CD4-positive, alpha-beta T cell treated with Interleukin-6 at 100 ng/mL for 8 hours (primary cell): ENCODE measurements around the gene SCLY.
"Not testable (repeated sequence)": the region's sequence is repeated elsewhere in the genome, so short reads cannot be mapped to it uniquely, and the experiment has no call there.

ENCODE experiments used
- DNase-seq: peaks from one replicate; pipeline ENCODE4 v3.0.0-alpha.2; 2020; ENCODE audit warnings: mixed read lengths, low spot score

The SCLY gene

DNA sequence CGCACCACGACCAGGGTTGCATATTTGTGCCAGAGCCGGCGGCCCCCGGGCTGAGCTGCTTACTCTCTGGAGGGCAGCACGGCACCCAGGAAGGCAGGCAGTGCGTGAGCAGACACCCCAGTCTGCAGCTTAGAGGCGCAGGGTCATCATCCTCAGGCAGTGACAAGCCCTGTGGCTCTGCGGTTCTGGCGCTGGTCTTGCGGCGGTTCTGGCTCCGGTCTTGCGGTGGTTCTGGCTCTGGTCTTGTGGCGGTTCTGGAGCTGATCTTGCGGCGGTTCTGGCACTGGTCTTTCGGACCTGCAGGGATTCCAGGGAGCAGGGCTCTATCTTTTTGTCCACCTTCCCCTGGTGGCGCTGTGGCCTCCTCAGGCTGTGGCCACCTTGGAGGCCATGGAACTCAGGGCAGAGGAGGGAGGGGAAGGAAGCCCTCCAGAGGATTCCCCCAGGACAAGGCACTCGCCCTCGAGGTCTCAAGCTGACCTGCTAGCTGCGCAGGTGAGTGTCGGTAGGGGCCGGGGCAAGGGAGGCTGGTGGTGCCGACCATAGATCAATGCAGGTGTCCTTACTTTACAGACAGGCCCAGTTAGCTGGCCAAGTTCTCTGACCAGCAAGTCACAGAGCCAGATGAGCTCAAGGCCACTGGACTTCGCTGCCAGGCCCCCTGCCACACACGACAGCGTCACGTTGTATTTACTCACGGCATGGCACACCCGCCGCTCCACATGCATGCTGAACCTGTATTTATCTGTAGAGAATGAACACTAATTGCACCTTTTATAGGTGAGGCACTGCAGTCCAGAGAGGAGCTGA lies 54.3 kb downstream of the SCLY start:
- no peak for DNase-seq

DNA sequence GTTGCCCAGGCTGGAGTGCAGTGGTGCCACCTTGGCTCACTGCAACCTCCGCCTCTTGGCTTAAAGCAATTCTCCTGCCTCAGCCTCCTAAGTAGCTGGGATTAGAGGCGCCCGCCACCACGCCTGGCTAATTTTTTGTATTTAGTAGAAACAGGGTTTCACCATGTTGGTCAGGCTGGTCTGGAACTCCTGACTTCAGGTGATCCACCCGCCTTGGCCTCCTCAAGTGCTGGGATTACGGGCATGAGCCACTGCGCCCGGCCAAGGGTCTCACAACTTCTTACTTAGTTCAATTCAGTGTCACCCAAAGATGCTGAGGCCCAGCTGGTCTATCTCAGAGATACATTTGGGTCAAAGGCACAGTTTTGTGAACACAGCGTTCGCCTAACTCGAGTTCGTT lies 54.9 kb downstream of the SCLY start:
- not testable (repeated sequence) for DNase-seq

GRCh38 chr2:238116298-238117198 lies 55.7 kb downstream of the SCLY start:
- DNase-seq, result no peak

DNA sequence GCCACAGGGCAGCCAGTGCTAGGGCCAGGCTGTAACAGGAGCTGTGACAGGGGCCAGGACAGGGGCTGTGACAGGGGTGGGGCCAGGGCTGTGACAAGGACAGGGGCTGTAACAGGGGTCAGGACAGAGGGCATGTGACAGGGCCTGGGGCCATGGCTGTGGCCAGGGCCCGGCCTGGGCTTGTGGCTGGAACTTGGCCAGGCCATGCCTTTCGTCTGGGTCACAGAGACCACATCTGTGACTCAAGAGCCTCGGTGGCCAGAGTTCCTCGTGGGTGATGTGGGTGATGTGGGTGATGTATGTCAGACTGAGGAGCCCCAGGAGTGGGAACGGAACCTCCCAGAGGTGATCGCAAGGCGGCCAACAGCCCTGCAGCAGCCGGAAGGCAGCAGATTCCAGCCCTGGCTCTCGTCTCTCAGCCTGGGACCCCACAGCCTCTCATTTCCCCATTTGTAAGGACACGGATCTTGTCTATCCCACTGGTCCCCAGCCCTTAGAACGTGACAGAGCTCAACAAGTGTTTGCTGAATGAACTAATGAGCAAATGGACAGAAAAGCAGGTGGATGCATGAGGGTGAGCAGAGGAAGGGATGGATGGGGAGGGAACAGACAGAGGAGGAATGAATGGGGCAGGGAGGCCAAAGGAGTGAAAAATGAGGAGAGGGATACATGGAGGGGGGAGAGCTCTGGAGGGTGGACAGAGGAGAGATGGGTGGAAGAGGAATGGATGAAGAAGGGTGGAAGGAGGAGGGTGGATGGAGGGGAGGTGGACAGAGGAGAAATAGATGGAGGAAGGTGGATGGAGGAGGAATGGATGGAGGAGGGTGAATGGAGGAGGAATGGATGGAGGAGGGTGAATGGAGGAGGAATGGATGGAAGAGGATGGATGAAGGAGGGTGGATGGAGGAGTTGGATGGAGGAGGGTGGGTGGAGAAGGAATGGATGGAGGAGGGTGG lies 56.7 kb downstream of the SCLY start:
- no peak for DNase-seq

DNA sequence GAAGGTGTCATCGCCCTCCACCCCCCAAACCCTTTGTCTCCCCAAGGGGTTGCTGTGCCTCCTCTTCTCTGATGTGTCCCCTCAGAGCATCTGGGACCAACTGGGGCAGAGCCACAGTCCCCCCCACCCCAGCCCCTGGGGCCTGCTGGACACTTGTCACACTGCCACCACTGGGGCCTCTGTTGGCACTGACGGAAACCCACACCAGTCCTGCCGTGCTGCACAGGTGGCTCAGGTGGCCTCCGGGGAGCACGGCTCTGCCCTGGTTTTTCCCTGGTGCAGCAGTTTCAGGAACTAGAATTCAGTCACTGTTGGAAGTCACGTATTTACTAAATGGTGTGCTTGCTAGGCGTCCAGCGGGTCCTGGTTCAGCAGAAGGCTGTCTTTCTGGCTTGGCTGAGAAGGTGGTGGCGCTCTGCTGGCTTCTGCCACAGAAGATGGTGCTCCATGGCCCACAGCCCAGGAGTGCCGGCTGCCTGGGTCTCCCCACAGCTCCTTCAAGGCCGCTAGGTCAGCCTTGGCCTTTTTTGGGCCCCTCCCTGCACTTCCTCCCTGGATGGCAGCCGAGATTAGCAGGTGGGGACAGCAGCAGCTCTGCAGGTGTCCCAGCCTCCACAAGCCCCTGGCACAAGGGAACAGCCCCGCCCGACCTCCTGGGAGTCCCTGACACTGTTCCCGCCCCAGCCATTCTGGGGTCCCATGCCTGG lies 59.1 kb downstream of the SCLY start:
- DNase-seq, result no peak

DNA sequence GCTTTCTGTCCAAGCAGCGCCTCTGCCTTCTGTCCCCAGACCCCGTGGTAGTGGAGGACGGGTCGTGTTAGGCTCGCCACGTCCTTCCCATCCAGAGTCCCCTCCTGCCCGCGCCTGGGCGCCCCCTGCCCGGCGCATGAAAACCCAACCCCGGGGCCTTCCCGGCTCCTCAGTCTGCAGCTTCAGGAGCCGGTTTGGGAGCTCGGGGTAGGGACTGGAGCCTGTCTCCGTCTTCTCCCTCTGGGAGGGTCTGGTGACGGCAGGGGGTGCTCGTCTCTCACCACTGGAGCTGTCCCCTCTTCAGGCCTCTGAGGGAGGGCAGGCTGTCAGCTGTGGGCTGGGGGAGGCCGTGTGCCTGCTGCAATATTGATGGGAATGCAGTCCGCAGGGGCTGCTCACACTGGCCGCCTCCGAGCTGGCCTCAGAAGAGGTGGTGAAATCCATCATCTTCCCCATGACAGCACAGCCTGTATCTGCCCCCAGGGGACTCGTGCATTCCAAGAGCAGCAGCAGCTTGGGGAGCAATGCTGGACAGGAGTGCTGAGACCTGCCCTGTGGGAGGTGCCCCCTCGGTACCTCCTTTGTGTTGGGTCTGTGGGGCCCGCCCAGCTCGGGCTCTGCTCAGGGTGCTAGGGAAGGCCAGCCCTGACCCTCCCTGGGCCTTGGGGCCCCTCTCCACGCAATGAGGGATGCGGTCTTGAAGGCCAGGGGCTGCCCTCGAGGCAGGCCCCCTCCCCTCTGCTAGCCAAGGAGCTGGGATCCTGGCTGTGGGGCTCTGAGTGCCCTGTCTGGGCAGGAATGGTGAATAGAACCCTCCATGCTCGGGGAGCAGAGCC lies 59.9 kb downstream of the SCLY start:
- DNase-seq, result no peak

DNA sequence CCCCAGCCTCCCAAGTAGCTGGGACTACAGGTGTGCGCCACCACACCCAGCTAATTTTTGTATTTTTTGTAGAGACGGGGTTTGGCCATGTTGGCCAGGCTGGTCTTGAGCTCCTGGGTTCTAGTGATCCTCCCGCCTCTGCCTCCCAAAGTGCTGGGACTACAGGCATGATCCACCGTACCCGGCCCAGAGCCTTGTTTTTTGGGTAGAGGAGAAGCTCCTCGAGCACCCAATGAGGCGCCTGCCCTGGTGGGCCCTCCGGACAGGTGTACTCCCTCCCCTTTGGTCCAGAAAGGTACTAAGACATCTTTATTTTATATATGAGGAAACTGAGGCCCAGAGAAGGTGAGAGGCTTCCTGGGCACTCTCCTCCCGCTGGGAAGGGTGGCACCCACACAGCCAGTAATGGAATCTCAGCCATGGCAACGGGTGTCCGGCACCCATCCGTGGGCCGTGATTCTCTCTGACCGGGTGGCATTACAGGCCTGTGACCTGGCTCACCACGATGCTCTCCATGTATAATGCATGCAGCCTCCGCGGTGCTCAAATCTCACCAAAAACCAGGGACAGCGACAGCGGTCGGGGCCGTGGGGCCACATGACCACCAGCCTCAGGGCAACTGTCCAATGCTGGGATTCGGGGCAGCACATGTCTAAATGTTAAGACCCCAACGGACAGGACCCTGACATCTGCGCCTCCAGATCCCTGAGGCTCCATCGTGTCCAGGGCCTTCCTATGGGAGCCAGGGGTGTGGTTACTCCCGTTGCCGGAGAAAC lies 60.9 kb downstream of the SCLY start:
- no peak for DNase-seq

- no peak for DNase-seq
Observed at GRCh38 chr2:238122287-238123217, 61.8 kb downstream of the SCLY start.

- DNase-seq, result no peak
Observed at GRCh38 chr2:238123218-238123971, 62.6 kb downstream of the SCLY start.

DNA sequence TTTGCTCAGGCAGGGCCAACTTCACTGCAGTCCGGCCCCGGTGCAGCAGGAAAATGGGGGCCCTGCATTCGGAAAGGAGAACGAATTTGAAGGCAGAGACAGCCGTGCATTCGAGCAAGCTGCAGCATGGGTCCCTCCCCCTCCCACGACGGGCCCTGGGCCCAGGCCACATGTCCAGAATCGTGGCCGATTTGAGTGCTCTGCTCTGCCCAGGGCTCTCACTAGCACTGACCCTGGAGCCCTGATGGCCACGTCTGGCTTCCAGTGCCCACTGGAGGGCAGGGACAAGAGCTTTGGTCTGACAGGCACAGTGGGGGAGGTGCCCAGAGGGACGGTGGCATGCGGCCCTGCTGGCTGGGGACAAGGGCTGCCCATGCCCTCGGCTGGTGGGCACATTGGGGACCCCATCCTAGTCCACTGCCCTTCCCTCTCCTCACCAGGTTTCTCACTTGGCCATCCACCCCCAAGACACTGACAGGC lies 63.2 kb downstream of the SCLY start:
- no peak for DNase-seq

DNA sequence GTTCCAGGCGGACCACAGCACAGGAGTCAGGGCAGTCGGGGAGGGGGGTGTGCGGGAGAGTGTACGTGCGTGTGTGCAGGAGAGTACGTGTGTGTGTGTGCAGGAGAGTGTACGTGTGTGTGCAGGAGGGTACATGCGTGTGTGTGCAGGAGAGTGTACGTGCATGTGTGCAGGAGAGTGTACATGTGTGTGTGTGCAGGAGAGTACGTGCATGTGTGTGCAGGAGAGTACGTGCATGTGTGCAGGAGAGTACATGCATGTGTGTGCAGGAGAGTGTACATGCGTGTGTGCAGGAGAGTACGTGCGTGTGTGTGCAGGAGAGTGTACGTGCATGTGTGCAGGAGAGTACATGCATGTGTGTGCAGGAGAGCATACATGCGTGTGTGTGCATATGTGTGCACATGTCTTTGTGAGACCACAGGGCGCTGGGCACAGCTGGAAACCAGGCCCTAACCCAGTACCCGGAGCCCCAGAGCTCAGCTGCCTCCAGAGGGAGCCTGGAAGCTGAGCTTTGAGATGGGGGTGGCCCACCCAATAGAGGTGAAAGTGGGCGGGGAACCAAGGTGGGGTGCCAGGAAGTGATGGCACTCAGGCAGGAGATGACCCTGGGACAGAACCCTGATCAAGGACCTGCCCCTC lies 63.8 kb downstream of the SCLY start:
- DNase-seq, result no peak

GRCh38 chr2:238125127-238125885 lies 64.5 kb downstream of the SCLY start:
- DNase-seq, result no peak

DNA sequence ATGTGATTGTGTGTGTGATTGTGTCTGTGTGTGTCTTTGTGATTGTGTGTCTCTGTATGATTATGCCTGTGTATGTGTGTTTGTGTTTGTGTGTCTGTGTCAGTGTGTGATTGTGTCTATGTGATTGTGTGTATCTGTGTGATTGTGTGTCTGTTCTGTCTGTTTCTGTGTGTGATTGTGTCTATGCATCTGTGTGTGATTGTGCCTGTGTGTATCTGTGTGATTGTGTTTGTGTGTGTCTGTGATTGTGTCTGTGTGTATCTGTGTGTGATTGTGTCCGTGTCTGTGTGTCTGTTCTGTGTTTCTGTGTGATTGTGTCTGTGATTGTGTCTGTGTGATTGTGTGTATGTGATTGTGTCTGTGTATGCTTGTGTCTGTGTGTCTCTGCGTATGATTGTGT lies 65.5 kb downstream of the SCLY start:
- no peak for DNase-seq

DNA sequence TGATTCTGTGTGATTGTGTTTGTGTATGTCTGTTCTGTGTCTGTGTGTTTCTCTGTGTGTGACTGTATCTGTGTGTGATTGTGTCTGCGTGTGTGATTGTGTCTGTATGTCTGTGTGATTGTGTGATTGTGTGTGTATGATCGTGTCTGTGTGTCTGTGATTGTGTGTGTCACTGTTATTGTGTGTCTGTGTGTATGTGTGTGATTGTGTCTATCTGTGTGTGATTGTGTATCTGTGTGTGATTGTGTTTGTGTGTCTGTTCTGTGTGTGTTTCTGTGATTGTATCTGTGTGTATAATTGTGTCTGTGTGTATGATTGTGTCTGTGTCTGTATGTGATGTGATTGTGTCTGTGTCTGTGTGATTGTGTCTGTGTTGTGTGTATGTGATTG lies 66.0 kb downstream of the SCLY start:
- no peak for DNase-seq

- no peak for DNase-seq
Observed at GRCh38 chr2:238127165-238128060, 66.6 kb downstream of the SCLY start.
